DMS153 treated with DMSO at 0.1 percent for 48 hours (cell line): ENCODE data around the gene SSBP3.

Experiments
- DNase-seq: peaks from one replicate; lab custom pipeline; 2025; ENCODE audit not compliant: unreplicated experiment; lab: John Stamatoyannopoulos, UW

Gene SSBP3

GRCh38 chr1:54410359-54410758 lies 4.2 kb upstream of the SSBP3 start:
- DNase-seq, result no peak

DNA sequence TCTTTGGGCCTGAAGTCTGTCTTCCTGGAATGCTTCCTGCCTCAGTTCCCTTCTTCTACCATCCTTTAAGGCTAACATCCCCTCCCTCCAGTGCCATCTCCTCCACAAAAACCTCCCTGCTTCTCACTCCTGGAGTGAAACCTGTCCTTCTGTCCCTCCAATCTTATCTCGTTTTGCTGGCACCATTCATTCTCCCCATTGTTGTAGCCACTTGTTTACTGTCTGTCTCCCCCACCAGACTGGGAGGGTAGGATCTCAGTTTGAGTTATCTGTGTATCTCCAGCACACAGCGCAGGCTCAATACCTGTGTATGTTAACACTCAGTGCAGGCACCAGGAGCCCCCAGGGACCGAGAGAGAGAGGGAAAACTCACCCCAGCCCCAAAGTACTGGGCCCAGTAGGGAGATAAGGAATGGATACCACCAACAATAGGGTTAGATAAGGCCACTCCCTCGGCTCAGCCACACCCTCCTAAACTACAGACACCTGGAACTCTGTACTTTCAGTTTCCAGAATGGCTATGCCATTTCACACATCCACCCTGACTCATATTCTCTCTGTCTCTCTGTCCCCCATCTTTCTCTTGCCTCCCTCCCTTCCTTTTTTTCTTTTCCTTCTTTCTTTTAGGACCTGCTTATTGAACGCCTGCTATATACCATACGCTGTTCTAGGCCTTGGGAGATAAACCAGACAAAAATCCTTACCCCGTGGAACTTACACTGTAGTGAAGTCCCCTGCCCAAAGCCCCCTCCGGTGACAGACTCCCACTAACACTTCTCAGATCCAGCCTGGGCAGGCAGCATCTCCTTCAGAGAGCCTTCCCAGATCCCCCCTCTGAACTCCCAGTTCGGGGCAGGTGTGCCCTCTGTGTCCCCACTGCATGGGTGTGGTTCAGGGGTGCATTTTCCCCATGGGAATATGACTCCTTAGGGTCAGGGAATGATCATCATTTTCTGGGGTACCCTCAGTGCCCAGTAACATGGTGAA lies 3.3 kb upstream of the SSBP3 start:
- DNase-seq, result peak; percentile 50

DNA sequence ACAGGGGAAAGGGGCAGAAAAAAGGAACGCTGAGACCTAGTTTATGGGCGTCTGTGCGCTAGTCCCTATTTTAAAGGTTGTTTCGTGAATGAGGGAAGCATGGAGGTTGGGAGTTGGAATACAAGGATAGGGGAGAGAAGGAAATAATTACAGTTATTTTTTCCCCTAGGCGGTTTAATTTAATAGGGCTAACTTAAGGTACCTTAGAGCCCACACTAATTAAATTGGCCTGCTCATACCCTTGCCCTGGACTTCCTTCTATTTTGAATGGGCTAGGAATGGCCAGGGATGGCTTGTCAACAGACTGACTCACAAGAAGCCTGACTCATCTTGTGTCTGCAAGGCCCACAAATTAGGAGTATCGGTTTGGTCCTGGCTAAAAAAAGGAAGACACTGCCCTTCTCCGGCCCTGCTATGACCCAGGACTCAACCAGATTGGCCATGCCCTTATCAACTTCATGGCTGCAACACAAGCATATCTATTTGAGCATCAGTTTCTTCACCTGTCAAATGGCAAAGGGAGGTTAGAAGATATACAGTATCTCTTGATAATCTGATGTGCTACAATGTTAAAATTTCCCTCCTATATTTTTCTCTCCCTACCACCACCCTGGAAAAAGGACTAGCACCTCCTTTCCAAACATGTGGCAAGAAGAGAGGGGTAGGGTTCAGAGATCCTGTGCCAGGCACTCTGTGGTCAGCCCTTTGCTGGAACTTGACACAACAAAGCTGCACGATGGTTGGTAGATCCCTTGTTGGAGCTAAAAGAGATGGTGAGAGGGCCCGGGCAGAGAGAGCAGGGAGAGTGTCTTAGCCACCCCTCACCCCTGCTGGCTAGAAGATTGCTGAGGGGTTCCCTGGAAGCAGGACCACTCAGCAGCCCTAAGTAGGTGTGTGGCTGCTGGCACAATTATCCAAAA lies 2.2 kb upstream of the SSBP3 start:
- DNase-seq, result peak; percentile 59

DNA sequence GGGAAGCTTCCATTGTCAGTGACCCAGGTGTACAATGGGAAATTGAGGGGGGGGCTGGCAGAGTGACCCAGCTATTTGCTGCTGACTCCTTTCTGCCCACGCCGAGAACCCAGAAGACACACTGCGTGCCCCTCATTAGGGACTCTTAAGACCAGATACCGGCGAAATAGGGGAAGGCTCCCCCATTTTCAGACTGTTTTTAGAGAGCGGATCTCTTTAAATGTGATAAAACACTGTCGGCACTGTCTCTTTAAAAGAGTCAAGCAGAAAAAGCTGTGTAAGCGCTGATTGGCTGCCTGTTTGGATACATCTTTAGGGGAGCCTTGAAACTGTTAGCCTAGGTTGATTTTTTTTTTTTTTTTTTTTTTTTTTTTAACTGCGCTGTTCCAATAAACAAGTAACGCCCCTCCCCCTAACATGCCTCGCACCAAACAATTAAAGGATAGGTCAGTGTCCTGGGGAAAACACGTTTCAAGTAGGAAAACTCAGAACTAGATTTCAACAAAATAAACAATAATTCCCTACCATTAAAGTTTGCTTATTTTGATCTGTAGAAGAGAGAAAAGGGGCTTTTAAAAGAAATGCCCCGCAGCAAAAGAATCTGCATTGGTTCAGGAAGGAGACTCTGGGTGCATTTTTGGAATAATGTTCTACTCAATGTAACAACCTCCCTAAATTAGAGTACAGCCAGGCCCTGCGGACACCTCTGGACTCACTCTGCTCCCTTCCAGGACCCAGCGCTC lies 1.4 kb upstream of the SSBP3 start:
- DNase-seq, result peak; percentile 90

GRCh38 chr1:54407154-54407403 lies 885 bp upstream of the SSBP3 start:
- DNase-seq, result no peak

DNA sequence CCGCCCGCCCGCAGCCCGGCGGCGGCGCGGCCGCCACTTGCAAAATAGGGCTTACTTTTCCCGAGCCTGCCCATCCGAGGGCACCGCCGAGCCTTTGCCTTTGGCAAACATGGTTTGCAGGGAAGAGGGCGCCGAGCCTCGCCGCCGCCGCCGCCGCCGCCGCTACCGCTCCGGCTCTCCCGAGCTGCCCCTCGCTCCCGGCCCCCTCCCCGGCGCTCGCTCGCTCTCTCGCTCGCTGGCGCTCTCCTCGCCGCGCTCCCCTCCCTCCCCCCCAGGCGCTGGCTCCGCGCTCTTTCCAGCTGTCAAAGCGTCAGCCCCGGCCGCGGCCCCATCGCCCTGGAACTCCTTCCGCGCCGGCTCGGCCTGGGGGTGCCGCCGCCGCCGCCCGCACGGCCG lies 298 bp downstream of the SSBP3 start:
- no peak for DNase-seq

DNA sequence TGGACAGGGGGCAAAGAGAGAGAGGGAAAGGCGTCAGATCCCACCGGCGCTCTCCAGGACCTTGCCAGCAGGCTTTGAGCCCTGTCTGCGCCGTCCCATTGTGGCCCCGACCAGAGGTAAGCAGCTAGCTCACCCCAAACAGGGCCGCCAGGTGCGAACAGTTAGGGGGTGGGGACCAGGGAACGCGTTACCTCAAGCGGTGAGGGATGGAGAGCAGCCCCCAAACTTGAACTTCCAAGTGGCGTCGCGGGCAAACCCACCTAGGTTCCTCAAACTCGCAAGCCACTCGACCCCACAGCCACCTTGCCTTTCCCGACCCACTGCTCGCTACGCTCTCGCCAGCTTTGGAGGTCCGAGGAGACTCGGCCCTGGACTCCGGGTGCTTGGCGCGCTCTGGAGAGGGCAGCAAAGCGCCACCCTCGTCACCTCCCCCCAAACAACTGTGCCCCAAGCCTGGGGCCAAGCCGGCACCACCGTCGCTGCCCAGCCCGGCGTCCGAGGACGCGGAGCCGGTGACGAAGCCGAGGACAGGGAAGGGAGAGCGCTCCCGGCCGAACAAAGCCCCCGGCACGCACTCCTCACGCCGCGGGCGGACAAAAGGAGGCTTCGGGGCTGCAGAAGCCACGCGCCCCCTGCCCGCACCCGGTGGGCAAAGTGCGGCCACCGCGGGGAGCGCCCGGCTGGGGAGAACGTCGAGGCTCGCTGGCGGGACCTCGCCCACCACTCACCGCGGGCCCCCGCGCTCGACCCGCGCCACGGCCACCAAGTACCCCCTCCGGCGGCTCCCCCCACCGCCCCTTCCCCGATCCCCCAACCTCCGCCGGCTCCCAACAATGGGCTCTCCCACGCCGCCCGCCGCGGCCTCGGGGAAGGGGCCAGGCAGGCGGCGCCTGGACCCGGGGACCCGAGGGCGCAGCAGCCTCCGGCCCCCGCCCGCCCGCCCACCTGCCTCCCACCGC lies 976 bp downstream of the SSBP3 start:
- DNase-seq, result no peak

- DNase-seq, result no peak
Observed at GRCh38 chr1:54404263-54404662, 1.9 kb downstream of the SSBP3 start.

- no peak for DNase-seq
Observed at GRCh38 chr1:54403808-54404261, 2.4 kb downstream of the SSBP3 start.

DNA sequence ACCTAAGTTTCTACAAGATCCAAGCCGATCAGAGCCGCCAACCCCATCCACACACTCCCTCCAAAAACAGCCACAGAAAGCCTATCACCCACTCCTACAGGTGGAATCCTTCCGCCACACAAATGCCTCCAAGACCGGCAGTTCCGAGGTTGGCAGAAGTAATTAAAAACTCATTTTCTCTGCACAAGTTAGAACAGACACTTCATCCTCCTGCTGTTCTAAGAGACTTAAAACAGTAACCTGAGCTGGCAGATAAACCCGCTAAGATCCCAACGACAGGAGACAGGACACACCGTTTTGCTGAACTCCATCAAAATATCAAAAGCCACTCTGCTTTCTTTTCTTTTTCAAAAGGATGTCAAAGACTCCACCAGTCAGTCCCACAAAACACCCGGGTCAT lies 2.8 kb downstream of the SSBP3 start:
- DNase-seq, result no peak

- no peak for DNase-seq
Observed at GRCh38 chr1:54402896-54403295, 3.3 kb downstream of the SSBP3 start.

DNA sequence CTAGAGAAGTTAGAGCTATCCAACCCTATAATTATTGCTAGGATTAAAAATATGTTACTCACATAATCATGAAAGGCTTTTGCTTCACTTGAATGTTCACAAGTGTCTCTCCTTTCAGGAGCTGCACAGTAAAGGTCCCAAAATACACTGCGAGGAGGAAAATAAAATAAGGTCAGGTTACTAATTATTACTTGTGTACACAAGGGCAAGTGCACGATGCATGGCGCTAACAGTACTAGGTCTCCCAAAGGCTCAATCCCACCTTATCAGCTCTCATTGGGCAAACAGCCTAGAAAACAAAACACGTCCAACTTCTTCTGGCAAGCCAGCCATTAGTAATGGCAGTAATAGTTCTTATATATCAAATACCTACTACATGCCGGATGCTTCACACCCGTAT lies 4.4 kb downstream of the SSBP3 start:
- DNase-seq, result peak; percentile 20

DNA sequence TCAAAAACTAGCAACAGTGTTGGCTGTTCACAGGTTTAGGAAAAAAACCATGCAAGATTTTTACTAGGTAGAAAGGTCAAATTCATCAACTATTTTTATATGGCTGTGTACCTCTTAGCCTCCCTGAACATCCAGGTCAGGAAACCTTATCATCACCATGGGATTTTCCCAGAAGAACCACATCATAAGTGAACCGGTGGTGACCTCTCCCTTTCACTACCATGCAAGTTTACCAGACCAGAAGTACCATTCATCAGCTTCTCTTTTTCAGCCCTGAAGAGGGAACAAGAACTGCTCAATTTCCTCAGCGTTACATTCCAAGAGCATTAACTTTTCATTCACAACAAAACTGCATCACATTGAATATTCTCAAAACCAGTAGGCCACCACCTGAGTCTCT lies 5.9 kb downstream of the SSBP3 start:
- DNase-seq, result no peak

DNA sequence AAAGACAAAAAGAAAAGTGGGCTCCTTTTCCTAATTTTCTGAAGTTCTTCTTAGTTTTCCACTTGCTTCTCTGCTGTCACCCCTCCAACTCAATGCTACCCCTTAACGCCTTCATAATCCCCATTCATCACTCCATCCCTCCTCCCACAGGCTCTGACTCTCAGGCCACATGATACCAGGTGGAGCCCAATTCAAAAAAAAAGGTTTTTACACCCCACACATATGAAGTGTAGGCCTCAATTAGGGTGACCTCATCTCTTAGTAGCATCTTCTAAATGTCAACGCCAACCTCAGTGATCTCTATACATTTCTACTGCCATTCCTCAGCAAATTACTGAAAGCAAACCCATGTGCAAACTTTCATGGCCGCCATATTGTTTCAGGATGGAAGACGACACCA lies 6.4 kb downstream of the SSBP3 start:
- DNase-seq, result no peak

DNA sequence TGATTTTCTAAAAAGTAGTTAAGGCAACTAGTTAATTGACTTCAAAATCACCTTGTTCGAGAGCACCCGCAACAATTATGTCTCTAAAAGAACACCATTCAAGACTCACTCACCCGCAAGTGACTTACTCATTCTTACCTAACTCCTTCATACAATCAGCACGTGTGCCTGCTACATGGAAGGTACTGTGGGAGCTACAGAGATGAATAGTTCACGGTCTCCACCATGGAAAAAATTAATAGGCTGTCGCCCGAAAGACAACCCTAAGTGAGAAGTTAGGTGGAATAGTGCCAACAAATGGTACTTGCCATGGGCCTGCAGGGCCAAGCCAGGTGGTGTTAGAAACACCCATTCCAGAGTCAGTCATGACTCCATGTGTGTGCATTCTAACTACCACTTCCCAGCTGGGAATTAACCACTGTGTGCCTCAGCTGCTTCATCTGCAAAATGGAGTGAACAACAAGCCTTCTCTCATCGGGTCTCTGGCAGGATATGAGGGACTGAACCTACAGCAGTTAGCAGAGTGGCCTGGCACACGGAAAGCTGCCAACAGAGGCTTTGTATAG lies 7.1 kb downstream of the SSBP3 start:
- DNase-seq, result no peak

DNA sequence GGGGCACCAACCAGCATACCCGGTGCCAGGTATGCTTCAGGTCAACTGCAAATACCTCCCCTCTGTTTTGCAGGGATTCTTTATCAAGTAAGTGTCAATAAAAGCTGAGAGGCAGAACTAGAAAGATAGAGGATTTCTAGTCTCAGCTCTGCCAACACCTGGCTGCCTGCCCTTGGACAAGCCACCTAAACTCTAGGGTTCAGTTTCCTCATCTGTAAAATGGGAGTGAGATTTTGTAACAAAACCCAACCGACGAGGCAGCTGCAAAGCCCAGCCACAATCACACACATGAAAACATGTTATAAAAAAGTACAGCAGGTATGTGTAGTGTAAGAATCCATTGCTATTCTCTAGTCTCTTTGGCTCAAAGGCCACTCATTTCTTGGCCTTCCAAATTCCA lies 8.2 kb downstream of the SSBP3 start:
- DNase-seq, result no peak

DNA sequence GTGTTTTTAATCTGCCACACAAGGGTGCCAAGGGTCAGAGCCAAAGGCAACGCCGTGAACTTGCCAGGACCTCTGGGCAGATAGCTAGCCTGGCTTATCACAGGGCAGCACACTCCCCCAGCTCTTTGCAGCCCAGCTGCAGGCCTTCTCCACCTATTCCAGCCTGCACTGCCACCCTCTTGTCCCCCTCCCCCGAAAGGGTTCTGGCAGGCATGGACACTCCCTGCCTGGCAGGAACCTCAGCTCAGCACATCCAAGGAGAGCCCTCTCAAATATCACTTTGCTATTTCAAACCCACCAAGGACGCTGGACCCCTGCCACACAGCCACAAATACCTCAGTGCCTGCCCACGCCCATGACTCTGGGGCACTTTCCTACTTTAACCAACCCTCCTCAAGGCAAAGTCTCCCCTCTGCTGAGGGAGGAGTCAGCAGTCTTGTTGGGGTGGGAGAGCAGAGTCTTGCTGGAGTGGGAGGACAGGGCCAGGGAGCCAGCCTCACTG lies 9.1 kb downstream of the SSBP3 start:
- DNase-seq, result no peak

DNA sequence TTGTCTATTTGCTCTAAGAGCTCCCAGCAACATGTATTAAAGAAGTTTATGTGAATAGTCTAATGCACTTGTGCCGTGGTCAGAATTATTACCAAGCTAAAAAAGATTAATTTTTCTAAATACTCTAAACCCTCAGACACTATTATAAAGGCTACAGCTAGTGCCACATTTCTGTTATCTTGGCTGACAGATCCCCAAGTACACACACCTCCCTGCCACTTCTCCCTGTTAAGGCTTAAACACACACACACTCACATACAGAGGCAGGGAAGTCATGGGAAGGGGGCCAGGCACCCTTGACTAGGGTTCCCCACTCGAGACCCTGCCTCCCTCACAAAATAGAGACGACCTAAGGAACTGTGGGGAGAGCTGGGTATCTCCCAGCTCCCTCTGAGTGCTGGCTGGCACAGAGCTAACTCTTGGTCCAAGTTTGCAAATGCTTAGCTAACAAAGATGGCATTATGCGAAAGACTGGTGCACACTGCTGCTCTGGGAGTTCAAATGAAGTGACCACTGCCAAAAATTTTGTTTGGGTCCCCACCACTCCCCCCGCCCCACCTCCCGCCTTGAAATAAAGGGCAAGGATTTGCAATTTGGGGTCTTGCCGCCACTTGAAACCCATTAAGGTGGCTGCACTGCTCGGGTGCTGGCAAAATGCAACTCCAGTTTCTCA lies 9.8 kb downstream of the SSBP3 start:
- no peak for DNase-seq

- DNase-seq, result no peak
Observed at GRCh38 chr1:54395281-54395934, 10.8 kb downstream of the SSBP3 start.
